NCI-H1930 (cell line): Measurements from ENCODE around the gene KRT78.
"Not testable (repeated sequence)": the region's sequence is repeated elsewhere in the genome, so short reads cannot be mapped to it uniquely, and the experiment has no call there.

Experiments
- DNase-seq, 2 experiments: peaks; one replicate each; lab custom pipeline; 2025; lab: John Stamatoyannopoulos, UW

The KRT78 gene

GRCh38 chr12:52848661-52849255, at the start of gene KRT78:
Gene KRT78, minus strand, starts transcription at chr12:52848994. Its CDS starts 64 bp downstream, at chr12:52848930.
- no peak for DNase-seq

GRCh38 chr12:52896190-52897100, 47.7 kb upstream of the KRT78 start:
- DNase-seq = no peak

- DNase-seq = no peak
Observed at GRCh38 chr12:52895726-52896189, 47.0 kb upstream of the KRT78 start.

GRCh38 chr12:52892974-52893373, 44.2 kb upstream of the KRT78 start:
- no peak for DNase-seq

- no peak for DNase-seq
Observed at GRCh38 chr12:52892207-52892852, 43.5 kb upstream of the KRT78 start.

GRCh38 chr12:52891044-52891443, 42.2 kb upstream of the KRT78 start:
- no peak for DNase-seq

GRCh38 chr12:52890417-52890816, 41.6 kb upstream of the KRT78 start:
- DNase-seq = no peak

GRCh38 chr12:52884526-52885293, 35.9 kb upstream of the KRT78 start:
- peak; percentile 25 to 66 for DNase-seq

- DNase-seq = not testable (repeated sequence)
Observed at GRCh38 chr12:52880499-52880898, 31.7 kb upstream of the KRT78 start.

GRCh38 chr12:52879394-52880351, 30.9 kb upstream of the KRT78 start:
- peak; percentile 84 to 89 for DNase-seq

- DNase-seq = no peak
Observed at GRCh38 chr12:52878507-52879393, 30.0 kb upstream of the KRT78 start.

GRCh38 chr12:52877242-52877641, 28.4 kb upstream of the KRT78 start:
- DNase-seq = no peak

GRCh38 chr12:52876372-52876771, 27.6 kb upstream of the KRT78 start:
- DNase-seq = no peak

GRCh38 chr12:52874573-52875435, 26.0 kb upstream of the KRT78 start:
- no peak for DNase-seq

- peak in 1 of 2 experiments; percentile 21 for DNase-seq
Observed at GRCh38 chr12:52873832-52874572, 25.2 kb upstream of the KRT78 start.

- no peak for DNase-seq
Observed at GRCh38 chr12:52873513-52873831, 24.7 kb upstream of the KRT78 start.

- no peak for DNase-seq
Observed at GRCh38 chr12:52872644-52873389, 24.0 kb upstream of the KRT78 start.
